Iris pigment epithelial cell (primary cell): ENCODE measurements around the gene CTLA4.

Source experiments
- DNase-seq: peaks from one replicate; pipeline ENCODE4 v3.0.0-alpha.2; 2011; ENCODE audit warnings: low read depth

Gene CTLA4

DNA sequence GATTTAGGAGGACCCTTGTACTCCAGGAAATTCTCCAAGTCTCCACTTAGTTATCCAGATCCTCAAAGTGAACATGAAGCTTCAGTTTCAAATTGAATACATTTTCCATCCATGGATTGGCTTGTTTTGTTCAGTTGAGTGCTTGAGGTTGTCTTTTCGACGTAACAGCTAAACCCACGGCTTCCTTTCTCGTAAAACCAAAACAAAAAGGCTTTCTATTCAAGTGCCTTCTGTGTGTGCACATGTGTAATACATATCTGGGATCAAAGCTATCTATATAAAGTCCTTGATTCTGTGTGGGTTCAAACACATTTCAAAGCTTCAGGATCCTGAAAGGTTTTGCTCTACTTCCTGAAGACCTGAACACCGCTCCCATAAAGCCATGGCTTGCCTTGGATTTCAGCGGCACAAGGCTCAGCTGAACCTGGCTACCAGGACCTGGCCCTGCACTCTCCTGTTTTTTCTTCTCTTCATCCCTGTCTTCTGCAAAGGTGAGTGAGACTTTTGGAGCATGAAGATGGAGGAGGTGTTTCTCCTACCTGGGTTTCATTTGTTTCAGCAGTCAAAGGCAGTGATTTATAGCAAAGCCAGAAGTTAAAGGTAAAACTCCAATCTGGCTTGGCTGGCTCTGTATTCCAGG, at the start of gene CTLA4:
CTLA4 (plus strand) TSS at position 211 of the 640 bp plus-strand sequence; CDS start at position 383, 172 bp downstream.
- DNase-seq, result no peak

DNA sequence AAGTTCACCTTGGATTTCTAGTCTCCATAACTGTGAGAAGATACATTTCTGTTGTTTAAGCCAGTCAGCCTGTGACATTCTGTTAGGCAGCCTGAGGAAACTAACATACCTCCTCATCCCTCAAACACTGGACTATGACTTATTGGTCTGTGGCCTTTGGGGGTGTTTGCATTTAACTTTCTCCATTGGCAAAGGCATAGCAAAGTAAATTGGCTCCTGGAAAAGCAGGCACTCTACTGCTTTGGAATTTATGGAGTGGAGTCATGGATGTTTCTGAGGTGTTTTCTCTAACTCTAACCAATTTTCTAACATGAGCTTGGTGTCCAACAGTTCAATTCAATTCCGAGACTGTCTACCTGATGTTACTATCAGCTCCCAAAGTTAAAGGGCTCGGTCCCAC, 48.9 kb upstream of the CTLA4 start:
- no peak for DNase-seq

DNA sequence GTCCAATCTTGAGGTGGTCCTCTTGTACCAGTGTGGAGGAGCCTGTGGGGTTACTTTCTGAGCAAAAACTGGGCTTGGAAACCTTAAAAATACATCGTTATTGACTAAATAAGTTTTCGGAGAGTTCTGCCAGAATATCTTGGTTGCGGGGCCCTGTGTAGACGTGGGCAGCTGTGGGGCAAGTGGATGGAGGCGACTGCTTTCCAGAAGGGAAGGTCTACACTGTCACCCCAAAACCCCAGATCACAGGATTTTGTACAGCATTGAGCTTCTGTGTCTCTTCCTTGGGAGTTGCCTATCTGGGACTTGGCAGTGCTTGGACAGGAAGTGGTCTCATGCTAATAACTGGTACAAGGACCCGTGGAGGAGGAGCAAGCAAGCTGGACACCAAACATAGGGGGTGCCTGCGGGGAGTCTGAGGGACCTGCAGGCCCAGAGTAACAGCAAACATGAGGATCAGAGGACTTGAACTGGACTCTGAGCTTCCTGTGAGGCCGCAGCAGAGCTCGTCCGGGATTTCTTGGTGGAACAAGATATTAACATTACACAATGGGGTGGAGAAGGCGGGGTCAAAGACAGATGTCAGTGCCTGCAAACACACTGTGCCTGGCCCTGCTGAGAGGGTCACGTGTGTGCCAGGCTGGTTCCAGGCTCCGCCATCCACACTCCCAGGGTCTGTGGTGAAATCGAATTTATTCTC, 48.0 kb upstream of the CTLA4 start:
- no peak for DNase-seq

DNA sequence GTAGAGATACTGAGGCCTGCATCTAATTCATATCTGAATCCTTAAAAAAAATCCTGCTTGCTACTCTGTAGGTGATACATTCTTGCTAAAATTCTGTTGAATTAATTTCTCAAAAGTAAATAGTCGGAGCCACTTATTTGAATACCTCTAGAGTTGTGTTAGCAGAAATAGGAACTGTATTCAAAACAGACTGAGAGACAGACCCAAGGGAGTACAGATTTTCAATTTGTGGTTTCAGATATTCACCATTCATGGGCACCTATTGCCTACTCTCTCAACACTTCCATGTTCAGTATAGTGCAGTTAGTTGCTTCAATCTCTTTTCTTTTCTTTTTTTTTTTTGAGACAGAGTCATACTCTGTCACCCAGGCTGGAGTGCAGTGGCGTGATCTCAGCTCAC, 46.6 kb upstream of the CTLA4 start:
- no peak for DNase-seq

DNA sequence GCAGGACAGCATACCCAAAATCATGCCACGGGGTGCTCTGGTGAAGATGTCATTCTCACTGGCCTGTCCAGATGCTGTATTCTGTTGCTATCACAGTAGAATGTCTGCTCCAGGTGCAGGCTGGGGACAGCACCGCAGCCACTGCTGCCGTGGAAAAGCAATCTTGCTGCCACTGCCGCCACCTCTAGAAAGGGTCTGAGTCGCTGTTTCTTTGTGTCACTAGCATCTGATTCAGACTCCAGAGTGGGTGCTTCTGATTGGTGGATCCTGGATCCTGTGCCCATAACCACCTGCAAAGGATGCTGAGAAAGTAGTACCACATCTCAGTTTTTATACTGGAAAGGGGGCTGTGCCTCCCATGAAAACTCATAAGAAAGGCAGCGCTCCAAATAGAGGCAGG, 45.3 kb upstream of the CTLA4 start:
- DNase-seq, result no peak

DNA sequence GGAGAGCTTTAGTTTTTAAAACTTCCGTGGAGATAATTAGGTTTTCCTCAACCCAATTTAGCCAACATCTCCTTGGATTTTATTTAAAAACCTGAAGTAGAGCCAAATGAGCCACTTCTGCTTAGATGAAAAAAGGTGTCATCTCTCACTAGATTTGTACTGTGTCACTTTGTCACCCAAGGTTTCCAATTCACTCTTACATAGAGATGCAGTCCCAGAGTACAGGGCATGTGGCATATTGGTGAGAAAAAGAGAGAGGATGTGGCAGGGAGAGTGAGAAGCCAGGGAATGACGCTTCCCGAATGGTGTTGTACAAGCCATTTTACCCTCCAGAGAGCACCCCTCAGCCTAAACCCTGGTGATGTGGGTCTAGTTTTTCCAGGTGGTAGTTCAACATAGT, 44.4 kb upstream of the CTLA4 start:
- DNase-seq, result no peak

DNA sequence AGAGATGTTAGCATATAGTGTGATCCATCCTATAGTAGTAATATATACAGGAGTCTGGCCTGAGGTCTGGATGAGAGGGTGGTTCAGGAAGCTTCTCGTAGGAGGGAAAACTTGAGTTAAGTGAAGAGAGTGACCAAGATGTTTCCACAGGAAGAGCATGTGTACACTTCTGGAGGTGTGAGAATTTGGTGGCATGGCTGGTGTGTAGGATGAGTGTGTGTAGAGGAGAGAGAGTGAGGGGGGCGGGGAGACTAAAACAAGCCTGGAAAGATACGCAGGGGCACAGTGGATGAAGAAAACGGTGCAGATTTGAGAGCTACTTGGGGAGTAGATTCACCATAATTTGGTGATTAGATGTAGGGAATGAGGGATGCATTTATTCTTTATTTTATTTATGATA, 43.5 kb upstream of the CTLA4 start:
- DNase-seq, result no peak

DNA sequence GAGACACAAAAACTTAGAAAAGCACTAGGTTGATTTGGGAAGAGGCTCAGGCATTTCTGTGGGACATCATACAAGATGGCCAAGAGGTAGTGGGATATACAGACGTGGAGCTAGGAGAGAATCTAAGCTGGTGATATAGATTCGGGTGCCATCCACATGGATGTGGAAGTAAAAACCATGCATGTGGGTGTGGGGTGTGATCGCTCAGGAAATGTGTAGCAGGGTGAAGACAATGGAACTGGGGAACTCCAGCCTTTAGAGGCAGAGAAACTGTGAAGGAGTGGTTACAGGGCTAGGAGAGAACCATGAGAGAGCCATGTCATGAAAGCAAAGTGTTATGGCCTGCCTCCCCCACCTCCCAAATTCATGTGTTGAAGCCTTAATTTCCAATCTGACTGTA, 43.0 kb upstream of the CTLA4 start:
- no peak for DNase-seq

DNA sequence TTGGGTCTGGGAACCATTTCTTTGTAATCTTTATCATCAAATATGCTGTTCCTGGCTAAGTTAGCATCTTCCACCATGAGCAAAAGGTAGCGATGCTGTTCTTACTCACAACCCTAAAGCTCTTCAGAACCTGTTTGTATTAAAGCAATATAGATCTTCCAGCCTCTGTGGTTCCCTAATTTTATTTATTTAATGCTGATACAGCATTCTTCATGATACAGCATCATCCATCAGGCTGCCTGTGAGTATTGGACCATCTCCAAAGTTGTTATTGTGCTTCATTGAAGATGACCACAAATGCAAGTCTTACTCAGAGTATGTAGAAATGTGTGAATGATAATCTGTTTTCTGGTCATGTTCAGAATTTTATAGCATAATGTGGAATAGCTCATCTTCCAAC, 40.9 kb upstream of the CTLA4 start:
- DNase-seq, result no peak

DNA sequence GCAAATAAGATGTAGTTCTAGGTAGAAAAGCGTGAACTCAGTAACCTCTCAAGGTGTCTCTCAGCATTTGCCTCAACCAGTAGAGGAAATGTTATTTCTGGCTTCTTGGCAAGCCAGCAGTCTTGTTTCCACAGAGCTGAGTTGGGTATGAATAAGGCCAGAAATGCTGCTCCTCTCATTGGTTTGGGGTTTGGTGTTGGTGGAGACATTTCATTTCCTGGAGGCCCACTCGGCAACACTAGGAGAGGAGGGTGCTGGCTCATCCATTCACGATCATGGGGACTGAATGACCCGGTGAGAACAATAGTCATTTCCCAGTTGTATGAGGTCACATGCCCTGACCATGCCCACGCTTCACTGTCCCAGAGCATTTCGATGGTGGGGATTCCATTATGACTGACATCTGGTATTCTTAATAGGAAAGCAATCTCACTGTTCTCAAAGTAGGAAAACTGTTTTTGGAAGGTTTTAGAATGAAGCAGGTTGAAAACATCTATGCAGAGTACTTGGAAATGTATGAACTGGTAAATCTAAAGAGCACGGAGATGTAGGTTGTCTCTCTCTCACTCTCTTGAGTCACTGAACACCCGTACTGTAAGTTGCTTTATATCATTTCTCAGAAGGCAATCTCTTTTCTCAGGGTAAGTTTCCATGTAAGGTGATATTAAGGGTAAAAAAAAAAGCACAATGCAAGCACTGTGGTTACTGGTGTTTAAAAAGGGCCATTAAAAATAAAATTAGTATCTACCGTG, 37.1 kb upstream of the CTLA4 start:
- DNase-seq, result no peak

DNA sequence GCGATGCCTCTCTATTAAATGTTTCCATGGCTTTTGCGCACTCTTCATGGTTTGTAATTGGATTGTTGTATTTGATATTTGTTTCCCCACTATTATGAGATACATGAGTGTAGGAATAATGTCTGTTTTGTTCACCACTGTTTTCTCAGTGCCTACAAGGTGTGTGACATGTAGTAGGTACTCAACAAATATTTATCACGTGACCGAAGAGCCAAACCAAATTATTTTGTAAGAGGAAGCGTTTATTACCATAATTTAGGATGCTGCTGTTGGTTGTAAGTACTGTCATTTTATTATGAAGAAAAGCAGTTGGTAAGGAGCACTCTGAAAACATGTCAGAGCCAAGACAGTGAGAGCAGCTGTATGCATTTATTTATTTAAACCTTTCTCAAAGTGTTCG, 32.2 kb upstream of the CTLA4 start:
- DNase-seq, result no peak

DNA sequence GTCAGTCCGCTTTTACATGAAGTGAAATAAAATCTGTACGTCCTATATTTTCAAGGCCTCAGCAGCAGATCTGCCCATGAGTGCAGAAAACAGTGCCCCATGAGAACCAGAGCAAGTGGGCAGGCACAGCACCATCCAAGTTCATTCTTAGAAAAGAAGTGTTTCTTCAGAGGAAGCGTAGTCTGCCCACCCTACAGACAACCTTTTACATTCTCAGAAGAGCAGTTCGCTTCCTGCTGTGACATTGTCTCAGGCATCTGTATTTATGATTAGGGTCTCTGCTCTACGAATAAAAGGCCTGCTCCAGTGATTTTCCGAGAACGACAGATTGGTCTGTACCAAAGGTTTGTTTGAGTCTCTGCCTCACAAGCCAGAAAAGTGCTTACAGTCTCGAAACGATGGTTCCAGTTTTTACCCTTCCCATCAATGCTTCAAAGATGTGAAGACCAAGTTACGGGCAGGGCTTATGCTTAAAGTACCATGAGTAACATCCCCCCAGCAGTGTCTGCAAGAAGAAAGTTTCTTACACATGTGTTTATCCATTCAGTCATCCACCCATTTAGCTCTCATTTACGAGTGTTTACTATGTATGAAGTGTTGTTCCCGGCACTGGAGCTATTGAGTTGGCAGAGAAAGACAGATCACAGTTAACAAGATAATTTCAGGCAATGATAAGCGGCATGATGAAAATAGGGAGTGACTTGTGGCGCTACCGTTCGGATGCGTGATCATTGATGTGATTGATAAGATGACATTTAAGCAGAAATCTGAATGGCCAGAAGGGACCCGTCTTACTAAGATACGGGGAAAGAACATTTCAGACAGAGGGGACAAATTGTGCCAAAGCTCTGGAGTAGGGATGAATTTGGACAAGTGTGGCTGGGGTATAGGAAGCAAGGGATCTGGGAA, 31.4 kb upstream of the CTLA4 start:
- no peak for DNase-seq

DNA sequence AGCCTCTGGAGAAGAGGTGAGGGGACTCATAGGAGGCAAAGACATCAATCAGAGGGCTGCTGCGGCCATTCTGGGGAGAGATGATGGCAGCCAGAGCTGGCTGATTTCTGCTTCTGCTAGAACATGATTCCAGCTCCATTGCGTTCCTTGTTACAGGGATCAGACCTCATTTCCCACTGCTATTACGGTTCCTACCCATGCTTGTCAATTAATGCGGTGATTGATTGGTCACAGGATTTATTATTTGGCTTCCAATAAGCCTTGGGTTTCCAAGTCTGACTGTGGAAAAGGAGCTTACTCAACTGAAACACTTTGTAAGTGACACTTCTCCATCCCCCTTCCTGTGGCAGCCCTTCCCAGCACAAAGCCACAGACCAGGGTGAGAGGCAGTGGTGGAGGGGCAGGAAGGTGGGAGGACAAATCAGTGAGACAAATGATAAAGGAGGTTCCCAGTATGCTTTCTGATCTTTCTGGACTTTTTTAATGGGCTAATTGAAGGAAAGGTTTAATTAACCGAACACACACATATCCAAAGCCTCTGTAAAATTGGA, 26.8 kb upstream of the CTLA4 start:
- no peak for DNase-seq

DNA sequence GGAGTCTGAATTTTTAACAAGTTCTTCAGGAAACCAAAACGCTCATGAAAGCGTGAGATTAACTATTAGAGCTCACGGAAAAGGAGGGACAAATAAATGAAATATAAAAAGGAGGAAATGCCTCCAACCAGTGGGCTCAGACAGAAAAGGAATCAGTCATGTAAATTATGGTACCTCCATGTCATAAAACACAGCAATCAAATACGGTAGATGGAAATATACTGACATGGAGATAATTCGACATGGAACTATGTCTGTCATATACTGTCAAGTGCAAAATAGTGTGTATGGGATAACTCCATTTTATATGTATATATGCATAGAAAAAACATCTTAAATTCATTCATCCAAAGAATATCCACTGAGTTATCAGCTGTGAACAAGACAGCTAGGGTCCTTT, 25.9 kb upstream of the CTLA4 start:
- no peak for DNase-seq

DNA sequence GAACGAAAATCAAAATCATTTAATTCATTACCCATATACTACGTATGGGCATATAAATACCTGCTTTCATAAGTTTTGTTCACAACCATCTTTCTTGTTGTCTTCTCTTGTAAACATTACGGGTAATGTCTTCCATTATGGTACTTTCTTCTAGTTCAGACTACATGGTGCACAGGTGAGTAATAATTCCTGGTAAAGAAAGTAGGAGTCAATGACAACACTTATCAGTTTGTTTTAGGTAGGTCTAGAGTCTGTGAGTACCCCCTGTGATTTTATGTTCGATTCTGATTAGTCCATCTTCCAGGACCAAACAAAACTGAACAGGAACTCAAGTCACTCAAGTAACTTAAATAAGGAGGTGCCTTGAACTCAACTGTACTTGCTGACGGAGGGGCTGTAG, 25.2 kb upstream of the CTLA4 start:
- DNase-seq, result no peak

DNA sequence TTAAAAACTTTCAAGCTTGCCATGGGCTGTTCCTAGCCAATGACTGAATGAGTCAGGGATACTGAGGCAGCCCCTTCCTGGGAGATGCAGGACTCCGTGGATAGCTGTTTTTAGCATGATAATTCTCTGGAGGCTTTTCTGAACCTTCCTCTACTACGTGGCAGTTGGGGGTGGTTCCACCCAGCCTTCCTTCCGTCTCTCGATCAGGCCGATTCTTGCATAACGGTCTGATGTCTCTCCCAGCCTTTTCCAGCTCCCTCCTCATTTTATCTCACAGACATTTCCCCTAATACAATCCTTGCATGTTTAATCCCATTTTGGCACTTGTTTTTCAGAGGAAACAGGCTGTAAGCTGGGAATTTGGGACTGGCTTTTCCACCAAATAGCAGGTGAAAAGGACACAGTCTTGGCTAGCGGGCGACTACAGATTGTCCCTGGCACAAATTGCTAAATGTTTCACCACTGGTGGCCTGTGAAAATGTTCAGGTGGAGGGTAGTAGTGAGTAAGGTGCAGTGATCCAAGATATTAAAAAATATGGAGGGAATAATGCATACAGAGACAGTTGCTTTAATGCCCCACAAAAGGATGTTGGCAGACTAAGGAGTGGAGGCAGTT, 21.0 kb upstream of the CTLA4 start:
- DNase-seq, result no peak

DNA sequence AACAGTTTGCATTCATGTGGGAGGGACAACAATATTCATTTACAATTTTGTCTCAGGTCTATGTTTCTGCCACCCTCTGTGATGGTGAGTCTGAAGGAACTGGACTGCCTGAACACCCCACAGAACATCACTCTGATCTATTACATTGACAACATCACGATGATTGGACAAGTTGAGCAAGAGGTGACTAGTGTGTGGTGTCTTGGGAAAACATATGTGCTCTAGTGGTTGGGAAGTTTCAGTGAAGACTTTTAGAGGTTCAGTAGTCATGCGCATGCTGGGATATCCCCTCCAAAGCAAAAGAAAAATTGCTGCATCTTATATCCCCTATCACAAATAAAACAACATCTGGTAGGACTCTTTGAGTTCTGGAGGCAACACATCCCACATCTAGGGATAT, 18.6 kb upstream of the CTLA4 start:
- DNase-seq, result no peak

DNA sequence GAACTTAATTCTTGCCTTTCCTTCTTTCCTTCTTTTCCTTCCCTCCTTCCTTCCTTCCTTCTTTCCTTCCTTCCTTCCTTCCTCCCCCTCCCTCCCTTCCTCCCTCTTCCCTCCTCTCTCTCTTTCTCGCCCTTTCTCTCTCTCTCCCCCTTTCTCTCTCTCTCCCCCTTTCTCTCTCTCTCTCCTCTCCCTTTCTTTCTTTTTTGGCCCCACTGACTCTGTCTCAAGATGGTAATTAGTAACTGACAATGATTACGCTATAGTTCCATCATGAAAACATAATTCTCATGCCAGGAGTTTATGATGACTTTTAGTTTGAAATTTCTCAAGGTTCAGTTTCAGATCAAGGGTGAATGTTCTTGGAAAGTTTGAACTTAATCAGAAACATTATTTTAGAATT, 14.8 kb upstream of the CTLA4 start:
- DNase-seq, result no peak

DNA sequence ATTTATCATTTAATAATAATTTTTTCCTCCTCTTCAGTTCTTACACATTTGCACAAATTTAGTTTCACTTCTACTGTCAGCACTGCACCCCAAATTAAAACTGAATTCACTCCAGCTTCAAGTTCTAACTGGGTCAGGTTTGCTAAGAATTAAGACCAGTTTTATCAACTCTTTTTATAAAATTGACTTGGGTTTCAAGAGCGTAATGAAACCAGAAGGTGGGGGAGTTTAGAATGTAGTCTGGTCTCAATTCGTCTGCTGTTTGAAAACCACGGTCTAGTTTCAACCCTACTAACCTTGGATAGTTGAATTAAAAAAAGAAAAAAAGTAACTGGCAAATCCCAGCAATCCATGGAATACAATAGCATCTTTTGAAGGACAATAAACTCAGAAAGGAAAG, 14.3 kb upstream of the CTLA4 start:
- no peak for DNase-seq

DNA sequence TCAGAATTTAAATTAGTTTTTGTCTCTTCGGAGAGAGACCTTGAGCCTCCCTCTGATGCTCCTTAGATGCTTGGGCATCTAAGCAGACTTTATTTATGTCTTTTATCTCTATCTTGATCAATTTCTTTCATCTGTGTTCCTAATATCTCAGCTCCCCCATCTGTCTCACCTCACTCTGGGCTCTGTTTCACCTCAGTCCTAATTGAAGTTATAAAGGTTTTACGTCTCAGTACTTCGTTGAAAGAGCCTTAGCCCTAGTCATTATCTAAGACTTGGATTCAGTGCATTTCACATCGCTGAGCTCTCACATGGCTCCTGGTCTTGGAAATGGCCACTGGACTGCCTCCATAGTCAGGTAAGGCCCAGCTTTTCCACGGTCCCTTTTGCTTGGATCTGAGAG, 13.8 kb upstream of the CTLA4 start:
- DNase-seq, result no peak

DNA sequence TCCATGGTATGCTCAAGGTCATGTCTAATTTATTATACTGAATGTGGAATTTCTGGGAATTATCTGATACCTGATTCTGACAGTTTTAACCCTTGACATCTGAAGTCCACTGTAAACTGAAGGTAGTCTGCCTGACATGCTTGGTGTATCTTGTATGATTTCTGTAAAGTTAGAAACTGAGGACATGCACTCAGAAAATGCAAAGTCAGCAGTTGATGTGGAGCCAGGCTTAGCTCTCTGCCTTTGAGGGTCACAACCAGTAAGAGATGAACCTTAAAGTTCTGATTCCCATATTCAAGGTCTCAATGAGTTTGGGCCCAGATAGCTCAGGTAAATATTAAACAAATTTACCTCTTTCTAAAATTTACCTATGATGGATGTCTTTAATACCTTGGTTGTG, 12.3 kb upstream of the CTLA4 start:
- DNase-seq, result no peak

DNA sequence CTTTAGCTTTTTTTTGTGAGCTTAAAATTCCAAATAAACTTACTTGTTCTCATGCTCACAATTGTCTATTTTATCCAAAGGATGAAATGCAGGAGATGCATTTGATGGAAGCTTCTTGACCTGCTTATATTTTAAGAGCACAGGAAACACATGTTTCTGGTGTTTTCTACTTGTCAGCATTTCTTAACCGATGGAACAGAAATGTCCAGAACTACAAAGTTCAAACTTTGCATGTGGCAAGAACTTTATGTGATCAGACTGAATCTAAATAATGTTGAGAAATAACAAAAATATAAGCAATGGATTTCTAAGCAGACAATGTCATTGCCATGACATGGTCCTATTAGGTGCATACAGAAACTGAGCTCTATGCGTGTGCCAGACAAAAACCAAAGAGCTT, 9.9 kb upstream of the CTLA4 start:
- DNase-seq, result no peak
